NCI-H460 (cell line): ENCODE measurements around the gene IRF8. TPM values are rescaled to one million over a fixed set of nuclear protein-coding genes. Genes with fewer than 3 reads are reported as not detected.
"Not testable (repeated sequence)": the region's sequence is repeated elsewhere in the genome, so short reads cannot be mapped to it uniquely, and the experiment has no call there.

ENCODE experiments used
- DNase-seq: peaks from one replicate; pipeline ENCODE4 v3.0.0-alpha.2; 2016; ENCODE audit warnings: low read depth; ENCODE audit errors: extremely low read depth
- total RNA-seq: library from RNA; depleted of rRNA; stranded (reverse); fragments of >200 nt; shearing (Covaris generic); gene quantifications from 2 replicates; pipeline ENCODE4 v1.2.3, GENCODE V29; 2014

The IRF8 gene
- total RNA-seq, 1 experiment from 2014 or later, result not detected

- no peak for DNase-seq
Observed at GRCh38 chr16:85929259-85929721, 30.3 kb downstream of the IRF8 start.

GRCh38 chr16:85930301-85930700 is 31.3 kb downstream of the IRF8 start:
- DNase-seq, result no peak

GRCh38 chr16:85931596-85932402 is 32.8 kb downstream of the IRF8 start:
- no peak for DNase-seq

- DNase-seq, result no peak
Observed at GRCh38 chr16:85934210-85934609, 35.2 kb downstream of the IRF8 start.

- no peak for DNase-seq
Observed at GRCh38 chr16:85935391-85935973, 36.5 kb downstream of the IRF8 start.

- DNase-seq, result no peak
Observed at GRCh38 chr16:85935974-85936760, 37.2 kb downstream of the IRF8 start.

GRCh38 chr16:85936816-85937215 is 37.9 kb downstream of the IRF8 start:
- no peak for DNase-seq

- DNase-seq, result no peak
Observed at GRCh38 chr16:85940214-85940613, 41.3 kb downstream of the IRF8 start.

- no peak for DNase-seq
Observed at GRCh38 chr16:85941863-85942644, 43.1 kb downstream of the IRF8 start.

- DNase-seq, result not testable (repeated sequence)
Observed at GRCh38 chr16:85942659-85943058, 43.7 kb downstream of the IRF8 start.

- no peak for DNase-seq
Observed at GRCh38 chr16:85943711-85944110, 44.7 kb downstream of the IRF8 start.

- DNase-seq, result no peak
Observed at GRCh38 chr16:85944572-85945423, 45.8 kb downstream of the IRF8 start.

- DNase-seq, result no peak
Observed at GRCh38 chr16:85945424-85945751, 46.4 kb downstream of the IRF8 start.

- DNase-seq, result no peak
Observed at GRCh38 chr16:85946541-85947124, 47.7 kb downstream of the IRF8 start.

GRCh38 chr16:85947230-85948137 is 48.5 kb downstream of the IRF8 start:
- no peak for DNase-seq

GRCh38 chr16:85948138-85948509 is 49.2 kb downstream of the IRF8 start:
- DNase-seq, result no peak

- no peak for DNase-seq
Observed at GRCh38 chr16:85948616-85949265, 49.8 kb downstream of the IRF8 start.
